ENCODE results near the gene ACO1. TPM values are rescaled to one million over a fixed set of nuclear protein-coding genes. Genes with fewer than 3 reads are reported as not detected.

Gene ACO1
- total RNA-seq, 4 donors from 2014 or later = 10.7 to 25.7 (median 21.5) TPM

DNA sequence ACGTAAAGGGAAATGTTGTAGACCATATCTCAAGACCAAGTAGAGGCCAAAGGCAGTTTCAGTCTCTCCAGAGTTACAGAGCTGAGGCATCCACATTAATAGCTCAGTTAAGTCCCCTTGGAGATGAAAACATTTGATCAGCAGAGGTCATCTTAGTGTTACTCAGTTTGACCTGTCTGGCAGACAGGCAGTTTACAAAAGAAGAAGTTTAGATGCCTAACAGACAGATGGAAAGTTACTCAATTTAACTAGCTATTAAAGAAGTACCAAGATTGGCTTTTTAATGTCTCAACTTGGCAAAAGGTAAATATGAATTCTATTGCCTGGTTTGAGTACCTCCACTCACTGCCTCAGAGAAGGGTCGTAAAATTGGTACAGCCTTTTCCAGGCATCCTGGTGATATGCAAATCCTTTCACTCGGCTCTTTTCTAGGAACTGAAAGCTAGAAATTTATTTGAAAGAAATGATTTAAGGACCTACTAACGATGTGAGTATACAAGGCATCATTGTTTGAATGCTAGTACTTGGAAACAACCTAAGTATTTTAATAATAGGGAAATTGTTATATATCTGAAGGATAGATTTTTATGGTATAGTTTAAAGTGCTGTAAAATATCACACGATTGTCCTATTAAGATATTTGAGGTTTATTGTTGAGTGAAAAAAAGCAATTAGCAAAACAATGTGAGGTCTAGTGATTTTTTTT, 14.8 kb downstream of the ACO1 start:
- Histone ChIP-seq H3K27me3 (no peaks in the 10 kb centered on the region), H3K9me3 (no peaks in the 10 kb centered on the region), H3K36me3 (no peaks in the 10 kb centered on the region), H3K4me1 (peaks cover 0 to 26% (median 3%) of the 10 kb centered on the region in 3 donors), H3K27ac (no peak overlapping the region), H3K4me3 (no peak overlapping the region)
- TF ChIP-seq POLR2A (IDR thresholded peaks at IDR 0.05) = no peak
- TF ChIP-seq, protein P1, sequence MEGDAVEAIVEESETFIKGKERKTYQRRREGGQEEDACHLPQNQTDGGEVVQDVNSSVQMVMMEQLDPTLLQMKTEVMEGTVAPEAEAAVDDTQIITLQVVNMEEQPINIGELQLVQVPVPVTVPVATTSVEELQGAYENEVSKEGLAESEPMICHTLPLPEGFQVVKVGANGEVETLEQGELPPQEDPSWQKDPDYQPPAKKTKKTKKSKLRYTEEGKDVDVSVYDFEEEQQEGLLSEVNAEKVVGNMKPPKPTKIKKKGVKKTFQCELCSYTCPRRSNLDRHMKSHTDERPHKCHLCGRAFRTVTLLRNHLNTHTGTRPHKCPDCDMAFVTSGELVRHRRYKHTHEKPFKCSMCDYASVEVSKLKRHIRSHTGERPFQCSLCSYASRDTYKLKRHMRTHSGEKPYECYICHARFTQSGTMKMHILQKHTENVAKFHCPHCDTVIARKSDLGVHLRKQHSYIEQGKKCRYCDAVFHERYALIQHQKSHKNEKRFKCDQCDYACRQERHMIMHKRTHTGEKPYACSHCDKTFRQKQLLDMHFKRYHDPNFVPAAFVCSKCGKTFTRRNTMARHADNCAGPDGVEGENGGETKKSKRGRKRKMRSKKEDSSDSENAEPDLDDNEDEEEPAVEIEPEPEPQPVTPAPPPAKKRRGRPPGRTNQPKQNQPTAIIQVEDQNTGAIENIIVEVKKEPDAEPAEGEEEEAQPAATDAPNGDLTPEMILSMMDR (IDR thresholded peaks at IDR 0.05) = no peak
- no peak for DNase-seq
- WGBS, 2 donors = 77 to 78% methylated on average over 5 of the region's 5 CpGs
- intact Hi-C loops (cut with DNase I) = no loop called here

DNA sequence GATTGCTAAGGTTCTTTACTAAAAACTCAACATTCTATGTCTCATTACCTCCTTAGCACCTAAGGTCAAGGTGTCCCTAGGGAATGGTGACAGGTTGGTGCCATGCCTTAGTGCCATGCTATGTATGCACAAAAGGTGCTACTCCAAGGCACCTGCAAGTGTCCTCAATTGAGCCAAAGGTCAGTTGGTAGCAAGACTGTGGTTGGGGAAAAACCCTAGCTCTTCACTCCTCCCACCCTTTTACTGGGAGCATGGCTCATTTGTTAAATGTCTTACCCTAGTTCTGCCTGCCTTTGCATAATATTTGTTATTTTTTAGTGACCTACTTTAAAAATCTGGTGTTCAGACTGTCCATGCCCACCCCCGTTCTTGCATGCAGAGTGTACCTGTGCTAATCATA, 17.0 kb downstream of the ACO1 start:
- DNase-seq = no peak
- Histone ChIP-seq H3K4me1 (peaks cover 0 to 18% (median 0%) of the 10 kb centered on the region in 3 donors), H3K27me3 (no peaks in the 10 kb centered on the region), H3K9me3 (peaks cover 0 to 5% (median 0%) of the 10 kb centered on the region in 3 donors), H3K36me3 (peaks cover 4 to 17% (median 8%) of the 10 kb centered on the region in 3 donors), H3K27ac (no peak overlapping the region), H3K4me3 (no peak overlapping the region)
- WGBS, 2 donors = 91 to 100% methylated on average over 1 of the region's 1 CpG
- intact Hi-C loops (cut with DNase I) = no loop called here
- TF ChIP-seq, protein P1 (IDR thresholded peaks at IDR 0.05) = no peak
- TF ChIP-seq POLR2A (IDR thresholded peaks at IDR 0.05) = no peak

DNA sequence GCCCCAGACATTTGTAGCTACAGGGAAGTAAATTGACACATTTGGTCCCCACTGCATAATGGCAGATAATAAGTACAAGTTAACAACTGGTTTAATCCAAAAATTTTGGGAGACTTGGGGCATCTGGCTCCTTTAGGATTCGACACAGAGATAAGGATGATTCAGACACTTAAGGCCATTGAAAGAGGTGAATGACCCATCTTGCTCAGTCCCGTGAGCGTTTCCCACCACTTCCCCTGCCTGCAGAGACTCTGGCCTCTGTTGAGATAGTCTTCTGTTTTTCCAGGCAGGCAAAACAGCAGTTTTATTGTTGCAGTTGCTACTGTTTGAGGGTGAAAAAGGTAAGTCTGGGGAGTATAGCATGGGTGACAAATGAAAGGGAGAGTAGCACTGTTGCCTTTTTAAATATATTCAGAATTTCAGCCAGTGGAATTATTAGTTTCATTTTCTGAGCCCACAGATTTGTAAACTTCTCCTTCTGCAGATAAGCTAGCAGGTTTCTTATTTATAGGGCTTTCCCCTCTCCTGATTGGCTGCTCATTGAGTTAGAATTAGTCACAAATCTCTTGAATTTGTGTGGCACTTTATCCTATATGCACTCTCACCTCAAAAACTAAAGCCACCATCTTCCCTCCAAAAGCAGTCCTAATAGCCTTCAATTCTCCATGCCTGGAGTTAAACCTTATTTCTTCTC, 19.3 kb downstream of the ACO1 start:
- H3K4me3 ChIP-seq = no peak overlapping the region
- peaks cover 0 to 15% (median 0%) of the 10 kb centered on the region in 3 donors for H3K4me1 ChIP-seq
- no peak for DNase-seq
- no peaks in the 10 kb centered on the region for H3K27me3 ChIP-seq
- peaks cover 0 to 5% (median 0%) of the 10 kb centered on the region in 3 donors for H3K9me3 ChIP-seq
- no peak overlapping the region for H3K27ac ChIP-seq
- peaks cover 7 to 39% (median 14%) of the 10 kb centered on the region in 3 donors for H3K36me3 ChIP-seq
- 80 to 84% methylated on average over 3 of the region's 3 CpGs for WGBS, 2 donors
- intact Hi-C loops (cut with DNase I) = no loop called here
- TF ChIP-seq, protein P1 (IDR thresholded peaks at IDR 0.05) = no peak
- TF ChIP-seq POLR2A (IDR thresholded peaks at IDR 0.05) = no peak

DNA sequence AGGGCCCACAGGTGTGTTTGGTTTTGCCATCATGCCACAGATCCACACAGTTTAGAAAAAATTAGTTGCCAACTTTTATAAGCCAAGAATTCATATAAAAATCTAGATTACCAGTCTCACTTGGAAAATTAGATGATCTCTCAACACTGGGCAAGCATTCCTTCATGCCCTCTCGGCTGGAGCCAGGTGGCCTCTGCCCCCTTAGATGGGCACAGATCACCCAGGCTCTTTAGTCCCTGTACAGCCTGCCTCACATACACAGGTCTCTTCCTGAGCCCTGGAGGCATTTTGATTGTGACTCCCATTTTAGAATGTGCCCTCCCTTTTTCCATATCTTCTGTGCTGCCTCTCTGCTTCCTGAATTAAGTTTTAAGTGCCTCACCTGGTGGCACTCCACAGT, 20.0 kb downstream of the ACO1 start:
- H3K27me3 ChIP-seq = no peaks in the 10 kb centered on the region
- intact Hi-C loops (cut with DNase I) = no loop called here
- TF ChIP-seq, protein P1 (IDR thresholded peaks at IDR 0.05) = no peak
- no peak for TF ChIP-seq POLR2A (IDR thresholded peaks at IDR 0.05)
- peaks cover 0 to 5% (median 0%) of the 10 kb centered on the region in 3 donors for H3K9me3 ChIP-seq
- DNase-seq = no peak
- WGBS, 2 donors = 93 to 100% methylated on average over 1 of the region's 1 CpG
- H3K4me3 ChIP-seq = no peak overlapping the region
- peaks cover 0 to 15% (median 0%) of the 10 kb centered on the region in 3 donors for H3K4me1 ChIP-seq
- peaks cover 7 to 46% (median 21%) of the 10 kb centered on the region in 3 donors for H3K36me3 ChIP-seq
- no peak overlapping the region for H3K27ac ChIP-seq

DNA sequence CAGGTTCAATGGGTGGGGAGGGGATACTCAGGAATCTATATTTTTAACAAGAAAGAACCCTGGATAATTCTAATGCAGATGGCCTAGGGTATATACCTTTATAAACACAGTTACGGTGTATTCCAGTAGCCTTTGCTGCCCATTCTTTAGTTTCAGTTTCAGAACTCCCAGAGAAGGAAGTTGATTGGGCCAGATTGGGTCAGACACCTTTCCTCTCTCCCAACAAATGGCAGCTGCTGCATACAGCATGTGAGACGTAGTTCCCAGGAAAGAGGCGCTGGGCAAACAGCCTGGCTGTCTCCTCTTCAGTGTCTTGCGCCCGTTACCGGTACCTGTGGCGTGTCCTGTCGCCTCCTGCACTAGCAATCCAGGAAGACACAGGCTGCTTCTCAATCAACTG, 20.4 kb downstream of the ACO1 start:
- no peak for DNase-seq
- intact Hi-C loops (cut with DNase I) = no loop called here
- no peak overlapping the region for H3K27ac ChIP-seq
- no peaks in the 10 kb centered on the region for H3K27me3 ChIP-seq
- peaks cover 0 to 15% (median 0%) of the 10 kb centered on the region in 3 donors for H3K4me1 ChIP-seq
- H3K4me3 ChIP-seq = no peak overlapping the region
- H3K9me3 ChIP-seq = peaks cover 0 to 5% (median 0%) of the 10 kb centered on the region in 3 donors
- TF ChIP-seq POLR2A (IDR thresholded peaks at IDR 0.05) = no peak
- TF ChIP-seq, protein P1 (IDR thresholded peaks at IDR 0.05) = no peak
- 80 to 81% methylated on average over 5 to 8 of the region's 8 CpGs for WGBS, 2 donors
- H3K36me3 ChIP-seq = peaks cover 7 to 51% (median 23%) of the 10 kb centered on the region in 3 donors
